Ovary (tissue), 3 donors: ENCODE results near the gene NDUFA11.

ENCODE experiments used
- CTCF ChIP-seq, 3 donors: fragments of 450-650 bp in 2 of 3; fragments of 200-600 bp in 1 of 3; IDR thresholded peaks; one replicate each; pipeline versions ENCODE4 v1.5.1 to v1.8.0; 2016 to 2022; ENCODE audit warnings: antibody characterized with exemption in 3 of 3, mild to moderate bottlenecking in 1 of 3
- POLR2A ChIP-seq: fragments of 450-650 bp; IDR thresholded peaks from one replicate; pipeline ENCODE4 v1.6.1; 2017; ENCODE audit warnings: antibody characterized with exemption, mild to moderate bottlenecking, moderate library complexity
- donor health status: DM: no; HTN: no; CAD: no.

DNA sequence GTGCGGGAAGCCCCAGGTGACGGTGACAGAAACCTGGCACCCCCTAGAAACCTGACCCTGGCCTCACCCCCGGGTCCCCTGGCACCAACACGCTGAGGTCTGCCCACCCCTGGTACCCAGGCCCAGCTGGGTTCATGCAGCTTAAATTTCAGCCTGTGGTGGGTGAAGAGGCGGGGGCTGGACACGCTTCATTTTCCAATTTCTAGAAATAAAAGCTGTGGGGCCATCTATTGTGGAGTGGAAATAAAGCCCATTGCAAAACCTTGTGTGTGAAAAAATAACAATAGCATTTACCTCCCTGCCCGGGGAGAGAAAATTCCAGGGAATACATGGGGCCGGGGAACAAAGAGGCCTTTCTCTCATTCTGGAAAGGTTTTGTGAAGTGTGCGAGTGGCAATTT is 25.7 kb downstream of the NDUFA11 start:
- TF ChIP-seq CTCF (IDR thresholded peaks at IDR 0.05), result no peak
- no peak for TF ChIP-seq POLR2A
